ENCODE measurements around the gene CD2. TPM values are rescaled to one million over a fixed set of nuclear protein-coding genes. Genes with fewer than 3 reads are reported as not detected.

The CD2 gene
- total RNA-seq, 2 donors from 2014 or later: 2.1 TPM; not detected in 1

DNA sequence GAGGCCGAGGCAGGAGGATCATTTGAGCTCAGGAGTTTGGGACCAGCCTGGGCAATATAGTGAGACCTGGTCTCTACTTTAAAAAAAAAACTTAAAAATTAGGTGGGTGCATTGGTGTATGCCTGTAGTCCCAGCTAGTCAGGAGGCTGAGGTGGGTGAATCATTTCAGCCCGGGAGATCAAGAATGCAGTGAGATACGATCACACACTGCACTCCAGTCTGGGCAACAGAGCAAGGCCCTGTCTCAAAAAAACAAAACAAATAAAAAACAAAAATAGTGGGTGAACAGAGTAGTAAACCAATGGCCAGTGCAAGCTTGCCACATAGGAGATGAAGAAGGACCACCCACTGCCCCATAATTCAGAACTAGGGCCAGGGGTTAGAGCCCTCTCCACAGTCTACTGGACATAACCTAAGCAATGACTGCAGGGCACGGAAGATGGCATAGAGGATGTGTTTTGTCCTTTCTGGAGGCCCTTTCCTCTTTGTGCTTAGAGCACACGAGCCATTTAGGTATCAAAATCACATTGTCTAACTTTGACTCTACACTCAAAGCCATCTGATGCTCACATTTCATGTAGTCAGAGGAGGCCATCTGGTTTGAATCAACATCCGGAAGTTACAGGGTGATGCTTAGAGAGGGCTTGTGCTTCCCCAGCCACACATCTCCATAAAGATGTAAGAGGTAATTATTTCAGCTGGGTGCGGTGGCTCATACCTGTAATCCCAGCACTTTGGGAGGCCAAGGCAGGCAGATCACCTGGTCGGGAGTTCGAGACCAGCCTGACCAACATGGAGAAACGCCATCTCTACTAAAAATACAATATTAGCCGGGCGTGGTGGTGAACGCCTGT is 12.6 kb downstream of the CD2 start:
- Histone ChIP-seq H3K27ac (no peak overlapping the region), H3K4me1 (peaks cover 11% of the 10 kb centered on the region), H3K36me3 (replicated peaks in 1 of 2; ENCODE audit: insufficient read depth in 1 of 2, low read depth in 2 of 2) (no peaks in the 10 kb centered on the region), H3K4me3 (no peak overlapping the region), H3K27me3 (no peaks in the 10 kb centered on the region), H3K9me3 (no peaks in the 10 kb centered on the region)
- no peak for DNase-seq
- 93 to 95% methylated on average over 13 of the region's 13 CpGs for WGBS, 2 donors
- TF ChIP-seq POLR2A (IDR thresholded peaks at IDR 0.05): no peak
- TF ChIP-seq, protein P1, sequence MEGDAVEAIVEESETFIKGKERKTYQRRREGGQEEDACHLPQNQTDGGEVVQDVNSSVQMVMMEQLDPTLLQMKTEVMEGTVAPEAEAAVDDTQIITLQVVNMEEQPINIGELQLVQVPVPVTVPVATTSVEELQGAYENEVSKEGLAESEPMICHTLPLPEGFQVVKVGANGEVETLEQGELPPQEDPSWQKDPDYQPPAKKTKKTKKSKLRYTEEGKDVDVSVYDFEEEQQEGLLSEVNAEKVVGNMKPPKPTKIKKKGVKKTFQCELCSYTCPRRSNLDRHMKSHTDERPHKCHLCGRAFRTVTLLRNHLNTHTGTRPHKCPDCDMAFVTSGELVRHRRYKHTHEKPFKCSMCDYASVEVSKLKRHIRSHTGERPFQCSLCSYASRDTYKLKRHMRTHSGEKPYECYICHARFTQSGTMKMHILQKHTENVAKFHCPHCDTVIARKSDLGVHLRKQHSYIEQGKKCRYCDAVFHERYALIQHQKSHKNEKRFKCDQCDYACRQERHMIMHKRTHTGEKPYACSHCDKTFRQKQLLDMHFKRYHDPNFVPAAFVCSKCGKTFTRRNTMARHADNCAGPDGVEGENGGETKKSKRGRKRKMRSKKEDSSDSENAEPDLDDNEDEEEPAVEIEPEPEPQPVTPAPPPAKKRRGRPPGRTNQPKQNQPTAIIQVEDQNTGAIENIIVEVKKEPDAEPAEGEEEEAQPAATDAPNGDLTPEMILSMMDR (IDR thresholded peaks at IDR 0.05): no peak
- intact Hi-C loops (cut with DNase I): no loop called here
- ATAC-seq: no peak

DNA sequence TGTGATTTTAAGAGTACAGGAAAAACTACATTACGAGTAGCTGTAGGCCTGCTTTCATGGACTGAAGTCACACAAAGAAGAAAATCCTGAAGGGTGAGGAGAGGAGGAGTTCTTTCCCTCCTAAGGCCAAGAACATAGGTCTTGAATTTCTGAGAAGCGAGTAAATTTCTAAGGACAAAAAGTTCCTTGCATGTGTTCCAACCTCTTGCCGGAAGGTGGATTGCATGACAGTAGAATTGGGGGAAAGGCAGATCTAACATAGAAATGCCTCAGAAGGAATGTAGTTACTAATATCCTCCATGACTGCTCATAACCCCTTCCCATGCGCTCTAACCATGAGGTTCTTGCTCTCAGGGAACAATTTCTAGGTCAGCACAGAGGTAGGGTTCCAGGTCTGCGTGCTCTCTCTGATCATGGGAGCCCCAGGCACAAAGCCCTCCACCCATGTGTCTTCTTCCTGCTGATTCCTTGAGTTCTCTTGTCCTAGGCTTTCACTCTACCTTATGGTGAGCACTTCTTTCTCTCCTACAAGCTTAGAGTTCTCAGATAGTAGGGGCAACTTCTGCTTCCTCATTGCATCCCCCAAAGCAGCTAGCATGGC is 13.7 kb downstream of the CD2 start:
- Histone ChIP-seq H3K4me1 (peaks cover 21% of the 10 kb centered on the region), H3K4me3 (no peak overlapping the region), H3K27me3 (no peaks in the 10 kb centered on the region), H3K9me3 (no peaks in the 10 kb centered on the region), H3K27ac (no peak overlapping the region), H3K36me3 (replicated peaks in 1 of 2; ENCODE audit: insufficient read depth in 1 of 2, low read depth in 2 of 2) (no peaks in the 10 kb centered on the region)
- intact Hi-C loops (cut with DNase I): no loop called here
- ATAC-seq (no peak), DNase-seq (no peak)
- WGBS, 2 donors: 93 to 98% methylated on average over 5 of the region's 5 CpGs
- TF ChIP-seq, protein P1 (IDR thresholded peaks at IDR 0.05): no peak
- no peak for TF ChIP-seq POLR2A (IDR thresholded peaks at IDR 0.05)

DNA sequence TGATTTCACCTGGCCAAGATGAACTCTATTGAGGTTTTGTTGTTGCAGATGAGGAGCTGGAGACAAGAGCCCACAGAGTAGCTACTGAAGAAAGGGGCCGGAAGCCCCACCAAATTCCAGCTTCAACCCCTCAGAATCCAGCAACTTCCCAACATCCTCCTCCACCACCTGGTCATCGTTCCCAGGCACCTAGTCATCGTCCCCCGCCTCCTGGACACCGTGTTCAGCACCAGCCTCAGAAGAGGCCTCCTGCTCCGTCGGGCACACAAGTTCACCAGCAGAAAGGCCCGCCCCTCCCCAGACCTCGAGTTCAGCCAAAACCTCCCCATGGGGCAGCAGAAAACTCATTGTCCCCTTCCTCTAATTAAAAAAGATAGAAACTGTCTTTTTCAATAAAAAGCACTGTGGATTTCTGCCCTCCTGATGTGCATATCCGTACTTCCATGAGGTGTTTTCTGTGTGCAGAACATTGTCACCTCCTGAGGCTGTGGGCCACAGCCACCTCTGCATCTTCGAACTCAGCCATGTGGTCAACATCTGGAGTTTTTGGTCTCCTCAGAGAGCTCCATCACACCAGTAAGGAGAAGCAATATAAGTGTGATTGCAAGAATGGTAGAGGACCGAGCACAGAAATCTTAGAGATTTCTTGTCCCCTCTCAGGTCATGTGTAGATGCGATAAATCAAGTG is 14.3 kb downstream of the CD2 start:
- H3K27ac ChIP-seq: no peak overlapping the region
- peaks cover 23% of the 10 kb centered on the region for H3K4me1 ChIP-seq
- DNase-seq (no peak), ATAC-seq (no peak)
- intact Hi-C loops (cut with DNase I): no loop called here
- WGBS, 2 donors: 92 to 96% methylated on average over 13 of the region's 13 CpGs
- no peaks in the 10 kb centered on the region for H3K9me3 ChIP-seq
- TF ChIP-seq POLR2A (IDR thresholded peaks at IDR 0.05): no peak
- TF ChIP-seq, protein P1 (IDR thresholded peaks at IDR 0.05): no peak
- no peak overlapping the region for H3K4me3 ChIP-seq
- no peaks in the 10 kb centered on the region for H3K27me3 ChIP-seq
- no peaks in the 10 kb centered on the region for H3K36me3 ChIP-seq (replicated peaks in 1 of 2; ENCODE audit: insufficient read depth in 1 of 2, low read depth in 2 of 2)

DNA sequence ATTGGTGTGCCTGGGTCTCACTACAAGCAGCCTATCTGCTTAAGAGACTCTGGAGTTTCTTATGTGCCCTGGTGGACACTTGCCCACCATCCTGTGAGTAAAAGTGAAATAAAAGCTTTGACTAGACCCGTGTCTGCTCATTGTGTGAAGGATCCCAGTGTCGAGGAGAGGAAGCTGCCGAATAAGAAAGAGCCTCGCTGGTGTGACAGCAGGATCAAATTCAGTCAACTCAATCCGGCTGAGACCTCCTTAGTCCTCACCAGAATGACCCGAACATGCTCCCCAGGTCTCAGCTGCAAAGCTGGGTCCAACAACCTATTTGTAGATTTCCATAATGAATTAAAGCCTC is 14.8 kb downstream of the CD2 start:
- H3K36me3 ChIP-seq (replicated peaks in 1 of 2; ENCODE audit: insufficient read depth in 1 of 2, low read depth in 2 of 2): no peaks in the 10 kb centered on the region
- intact Hi-C loops (cut with DNase I): no loop called here
- H3K27me3 ChIP-seq: no peaks in the 10 kb centered on the region
- 71 to 85% methylated on average over 6 of the region's 6 CpGs for WGBS, 2 donors
- no peak for ATAC-seq
- H3K27ac ChIP-seq: no peak overlapping the region
- DNase-seq: no peak
- H3K9me3 ChIP-seq: no peaks in the 10 kb centered on the region
- H3K4me1 ChIP-seq: peaks cover 19% of the 10 kb centered on the region
- H3K4me3 ChIP-seq: no peak overlapping the region
- no peak for TF ChIP-seq POLR2A (IDR thresholded peaks at IDR 0.05)
- TF ChIP-seq, protein P1 (IDR thresholded peaks at IDR 0.05): no peak

Measured in body of pancreas (tissue), 4 donors.